Large intestine (tissue), 3 donors: ENCODE data around the gene MED13L. TPM values are rescaled to one million over a fixed set of nuclear protein-coding genes. Genes with fewer than 3 reads are reported as not detected.

Experiments used
- DNase-seq, 2 donors: peaks; one replicate each; pipeline versions ENCODE4 v3.0.0 to v3.0.0-alpha.2; 2013
- H3K27ac ChIP-seq: one replicate; pipeline ENCODE4 v1.5.1; 2013; ENCODE audit warnings: low read length
- H3K27me3 ChIP-seq: 2 replicates; pipeline ENCODE4 v1.6.1; 2013; ENCODE audit warnings: low read length; ENCODE audit not compliant: control insufficient read depth, insufficient read depth
- H3K36me3 ChIP-seq: 2 replicates; pipeline ENCODE4 v1.6.1; 2013; ENCODE audit warnings: low read length; ENCODE audit not compliant: control insufficient read depth, insufficient read depth
- H3K4me1 ChIP-seq: one replicate; pipeline ENCODE4 v1.6.1; 2013; ENCODE audit warnings: low read length; ENCODE audit not compliant: control insufficient read depth, insufficient read depth
- H3K4me3 ChIP-seq: one replicate; pipeline ENCODE4 v1.5.1; 2013; ENCODE audit warnings: low read length
- H3K9me3 ChIP-seq: one replicate; pipeline ENCODE4 v1.6.1; 2013; ENCODE audit warnings: mild to moderate bottlenecking, low read depth, low read length, moderate library complexity; ENCODE audit not compliant: control insufficient read depth
- WGBS: methylation state at CpG from one replicate; pipeline ENCODE4 v1.1.5; 2013; ENCODE audit warnings: low lambda C conversion rate; ENCODE audit not compliant: insufficient coverage; 5-methylcytosine and 5-hydroxymethylcytosine counted together
- polyA plus RNA-seq: library from polyadenylated mRNA; unstranded; fragments of 120-200 nt; gene quantifications from one replicate; pipeline ENCODE4 v1.2.1, GENCODE V29; 2013

The MED13L gene
- polyA plus RNA-seq, 1 donor: 69.3 TPM

DNA sequence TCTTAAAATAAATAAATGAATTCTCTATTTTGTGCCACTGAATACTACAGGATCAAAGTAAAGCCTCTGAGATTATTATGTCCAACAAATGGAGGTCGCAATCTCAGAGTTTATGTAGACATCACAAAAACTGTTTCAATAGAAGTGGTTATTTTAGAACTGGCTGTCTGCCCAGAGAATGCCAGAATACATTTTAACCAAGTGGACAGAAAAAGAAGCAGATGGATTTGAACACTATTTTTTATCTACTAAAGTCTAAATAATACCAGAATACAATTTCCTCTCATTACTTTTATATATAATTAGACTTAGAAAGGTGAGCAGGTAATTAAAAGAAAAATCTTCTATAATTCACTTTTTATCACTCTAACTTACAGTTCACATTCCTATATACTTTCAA, 118.3 kb downstream of the MED13L start:
- no peak for DNase-seq
- no peaks in the 10 kb centered on the region for H3K9me3 ChIP-seq
- no peak overlapping the region for H3K27ac ChIP-seq
- H3K27me3 ChIP-seq: no peaks in the 10 kb centered on the region
- no peaks in the 10 kb centered on the region for H3K36me3 ChIP-seq
- WGBS: 83% methylated on average over 1 of the region's 1 CpG
- no peaks in the 10 kb centered on the region for H3K4me1 ChIP-seq
- H3K4me3 ChIP-seq: no peak overlapping the region

DNA sequence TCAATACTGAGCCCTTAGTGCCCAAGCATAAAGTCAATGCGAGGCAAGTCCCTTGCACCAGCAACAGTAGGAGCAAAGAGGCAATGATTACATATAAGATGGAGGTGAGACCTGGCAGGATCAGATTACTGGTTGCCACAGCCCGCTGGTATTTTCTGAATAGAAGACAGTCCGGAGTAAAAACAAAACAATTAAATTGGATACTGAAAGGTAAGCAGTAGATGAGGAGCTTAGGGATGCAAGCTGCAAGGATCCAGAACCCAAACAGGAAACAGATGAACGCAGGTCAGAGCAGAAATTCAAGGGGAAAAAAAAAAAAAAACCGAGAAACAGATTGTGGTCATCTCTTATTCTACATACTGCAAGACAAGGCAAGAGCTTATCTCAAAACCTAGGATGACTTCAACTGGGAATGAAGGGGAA, 119.6 kb downstream of the MED13L start:
- no peaks in the 10 kb centered on the region for H3K9me3 ChIP-seq
- no peaks in the 10 kb centered on the region for H3K27me3 ChIP-seq
- 44% methylated on average over 1 of the region's 5 CpGs for WGBS
- no peak overlapping the region for H3K27ac ChIP-seq
- no peaks in the 10 kb centered on the region for H3K36me3 ChIP-seq
- DNase-seq: no peak
- peaks cover 4% of the 10 kb centered on the region for H3K4me1 ChIP-seq
- no peak overlapping the region for H3K4me3 ChIP-seq

DNA sequence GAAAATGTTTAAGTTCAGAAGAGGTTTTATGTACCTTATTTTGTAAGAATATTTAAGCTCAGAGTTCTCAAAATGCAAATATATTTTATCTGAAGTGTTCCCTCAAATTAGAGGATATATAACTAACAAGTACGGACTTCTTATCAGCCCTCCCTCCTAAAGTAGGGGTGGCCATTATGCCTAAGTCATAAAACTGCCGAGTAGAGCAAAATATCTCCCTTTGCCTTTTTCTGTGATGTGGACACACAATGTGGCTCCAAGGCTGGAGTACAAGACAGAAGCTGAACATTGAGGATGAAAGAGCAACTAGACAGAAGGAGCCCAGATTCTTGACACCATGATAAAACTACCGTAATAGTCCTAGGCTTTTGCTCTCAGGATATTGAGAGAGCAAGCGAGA, 120.9 kb downstream of the MED13L start:
- DNase-seq: no peak
- H3K27ac ChIP-seq: no peak overlapping the region
- no peaks in the 10 kb centered on the region for H3K36me3 ChIP-seq
- no peaks in the 10 kb centered on the region for H3K9me3 ChIP-seq
- no peaks in the 10 kb centered on the region for H3K27me3 ChIP-seq
- WGBS: 33% methylated on average over 1 of the region's 4 CpGs
- H3K4me1 ChIP-seq: peaks cover 5% of the 10 kb centered on the region
- no peak overlapping the region for H3K4me3 ChIP-seq

- 88% methylated on average over 4 of the region's 8 CpGs for WGBS
- H3K4me1 ChIP-seq: peaks cover 5% of the 10 kb centered on the region
Measured at GRCh38 chr12:116155383-116155782, 122.1 kb downstream of the MED13L start.

DNA sequence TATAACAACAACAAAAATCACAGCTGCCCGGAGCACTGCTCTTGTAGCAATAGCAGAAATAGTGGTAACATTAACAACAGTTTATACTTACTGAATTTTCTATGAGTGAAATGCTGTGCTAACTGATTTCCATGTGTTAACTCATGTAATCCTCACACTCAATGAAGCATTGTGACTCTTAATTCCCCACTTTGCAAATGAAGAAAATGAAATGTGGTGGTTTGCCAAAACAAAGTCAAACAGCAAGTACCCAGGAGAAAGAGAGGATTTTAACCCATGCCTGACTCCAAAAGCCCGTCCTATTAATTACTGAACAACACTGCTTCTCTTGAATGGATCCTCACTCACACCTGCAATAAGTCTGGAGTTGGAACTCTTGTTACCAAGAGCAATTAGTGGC, 123.5 kb downstream of the MED13L start:
- Histone ChIP-seq H3K9me3 (no peaks in the 10 kb centered on the region), H3K27ac (no peak overlapping the region), H3K4me3 (no peak overlapping the region), H3K4me1 (peaks cover 5% of the 10 kb centered on the region), H3K36me3 (no peaks in the 10 kb centered on the region), H3K27me3 (no peaks in the 10 kb centered on the region)
- DNase-seq: no peak
- no CpG with 5 or more reads among the region's 2 CpGs for WGBS

More at GRCh38 chr12:116155383-116155782, 122.1 kb downstream of the MED13L start:
- H3K27ac ChIP-seq: no peak overlapping the region
- H3K27me3 ChIP-seq: no peaks in the 10 kb centered on the region
- H3K36me3 ChIP-seq: no peaks in the 10 kb centered on the region
- no peaks in the 10 kb centered on the region for H3K9me3 ChIP-seq
- no peak overlapping the region for H3K4me3 ChIP-seq
- DNase-seq: no peak

DNA sequence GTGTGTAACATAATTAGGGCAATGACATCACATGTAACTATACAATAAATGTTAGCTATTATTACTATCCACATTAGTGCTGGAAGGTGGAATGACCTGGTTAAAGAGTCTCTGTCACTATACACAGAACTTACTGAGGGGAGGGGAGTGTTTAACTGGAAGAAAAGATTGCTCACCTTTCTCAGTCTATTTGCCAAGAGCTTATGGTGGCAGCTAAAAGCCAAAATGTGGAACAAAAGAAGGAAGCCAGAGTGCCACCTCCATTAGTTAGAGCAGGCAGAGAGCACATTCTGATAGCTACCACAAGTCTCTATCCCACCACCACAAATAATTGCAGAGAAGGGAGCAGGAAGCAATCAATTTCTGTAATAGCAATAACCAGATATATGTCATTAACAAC, 124.4 kb downstream of the MED13L start:
- Histone ChIP-seq H3K27me3 (no peaks in the 10 kb centered on the region), H3K4me3 (no peak overlapping the region), H3K4me1 (peaks cover 5% of the 10 kb centered on the region), H3K27ac (no peak overlapping the region), H3K9me3 (no peaks in the 10 kb centered on the region), H3K36me3 (no peaks in the 10 kb centered on the region)
- no peak for DNase-seq

DNA sequence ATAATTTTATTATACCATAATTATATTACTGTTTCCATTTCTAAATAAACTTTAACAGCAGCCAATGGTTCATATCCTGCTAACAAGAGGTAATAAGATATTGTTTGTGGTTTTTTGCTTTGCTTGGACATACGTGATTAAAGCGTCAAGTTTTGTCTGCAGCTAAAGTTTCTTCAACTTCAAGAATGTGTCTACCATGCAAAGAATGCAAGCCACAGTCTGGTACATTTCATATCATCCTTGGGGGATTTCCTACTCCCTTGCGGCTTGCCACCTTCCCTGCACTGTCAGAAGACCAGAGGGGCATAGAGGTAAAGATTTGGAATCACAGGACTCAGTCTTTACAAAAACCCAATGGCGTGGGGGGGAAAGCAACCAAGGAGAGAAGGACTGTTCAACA, 125.2 kb downstream of the MED13L start:
- H3K4me1 ChIP-seq: peaks cover 5% of the 10 kb centered on the region
- DNase-seq: no peak
- WGBS: 86% methylated on average over 3 of the region's 4 CpGs
- no peak overlapping the region for H3K4me3 ChIP-seq
- no peaks in the 10 kb centered on the region for H3K36me3 ChIP-seq
- H3K27ac ChIP-seq: no peak overlapping the region
- H3K9me3 ChIP-seq: no peaks in the 10 kb centered on the region
- no peaks in the 10 kb centered on the region for H3K27me3 ChIP-seq

- Histone ChIP-seq H3K9me3 (no peaks in the 10 kb centered on the region), H3K4me3 (no peak overlapping the region), H3K27me3 (no peaks in the 10 kb centered on the region), H3K36me3 (no peaks in the 10 kb centered on the region), H3K4me1 (peaks cover 5% of the 10 kb centered on the region), H3K27ac (no peak overlapping the region)
- no peak for DNase-seq
- 90% methylated on average over 2 of the region's 5 CpGs for WGBS
Measured at GRCh38 chr12:116150452-116150851, 127.0 kb downstream of the MED13L start.

- no peak for DNase-seq
- Histone ChIP-seq H3K27me3 (no peaks in the 10 kb centered on the region), H3K4me1 (peaks cover 5% of the 10 kb centered on the region), H3K4me3 (no peak overlapping the region), H3K9me3 (no peaks in the 10 kb centered on the region), H3K27ac (no peak overlapping the region), H3K36me3 (no peaks in the 10 kb centered on the region)
- 80% methylated on average over 1 of the region's 4 CpGs for WGBS
Measured at GRCh38 chr12:116150001-116150400, 127.5 kb downstream of the MED13L start.

DNA sequence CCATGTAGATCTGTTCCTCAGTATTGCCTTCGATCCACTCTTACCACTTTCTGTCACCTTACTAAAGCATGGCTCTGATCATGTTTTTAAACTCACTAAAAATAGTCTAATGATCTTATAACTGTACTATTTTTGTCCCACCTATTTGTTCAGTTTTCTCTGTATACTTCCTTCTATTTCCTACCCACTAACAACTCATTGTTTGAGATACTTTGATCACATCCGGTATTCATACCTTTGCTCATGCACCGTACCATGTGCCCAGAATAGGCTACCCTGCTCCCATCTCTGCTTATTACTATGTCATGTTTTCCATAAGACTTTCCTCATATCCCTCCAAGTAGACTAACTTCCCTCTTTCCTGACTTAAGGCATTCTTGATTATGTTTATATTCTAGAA, 128.6 kb downstream of the MED13L start:
- H3K4me3 ChIP-seq: no peak overlapping the region
- peaks cover 5% of the 10 kb centered on the region for H3K4me1 ChIP-seq
- 78% methylated on average over 1 of the region's 3 CpGs for whole genome bisulfite sequencing
- no peaks in the 10 kb centered on the region for H3K36me3 ChIP-seq
- H3K27me3 ChIP-seq: no peaks in the 10 kb centered on the region
- H3K27ac ChIP-seq: no peak overlapping the region
- DNase-seq: no peak
- no peaks in the 10 kb centered on the region for H3K9me3 ChIP-seq

DNA sequence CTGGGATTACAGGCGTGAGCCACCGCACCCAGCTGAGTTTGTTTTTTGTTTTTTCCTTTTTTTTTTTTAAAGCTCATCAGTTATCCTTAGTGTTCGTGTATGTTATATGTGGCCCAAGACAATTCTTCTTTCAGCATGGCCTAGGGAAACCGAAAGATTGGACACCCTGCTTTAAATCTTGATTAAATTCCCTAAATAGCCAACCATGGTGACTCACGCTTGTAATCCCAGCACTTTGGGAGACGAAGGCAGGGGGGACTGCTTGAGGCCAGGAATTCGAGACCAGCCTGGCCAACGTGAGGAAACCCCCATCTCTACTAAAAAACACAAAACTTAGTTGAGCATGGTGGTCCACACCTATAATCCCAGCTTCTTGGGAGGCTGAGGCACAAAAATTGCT, 131.1 kb downstream of the MED13L start:
- Histone ChIP-seq H3K9me3 (no peaks in the 10 kb centered on the region), H3K36me3 (no peaks in the 10 kb centered on the region), H3K4me3 (no peak overlapping the region), H3K4me1 (no peaks in the 10 kb centered on the region), H3K27ac (no peak overlapping the region), H3K27me3 (no peaks in the 10 kb centered on the region)
- 83% methylated on average over 1 of the region's 8 CpGs for WGBS
- no peak for DNase-seq
